ENCODE measurements around the gene ALDH4A1. TPM values are rescaled to one million over a fixed set of nuclear protein-coding genes. Genes with fewer than 3 reads are reported as not detected.

ALDH4A1 gene
- total RNA-seq, 1 donor from 2014 or later: 21.8 TPM

DNA sequence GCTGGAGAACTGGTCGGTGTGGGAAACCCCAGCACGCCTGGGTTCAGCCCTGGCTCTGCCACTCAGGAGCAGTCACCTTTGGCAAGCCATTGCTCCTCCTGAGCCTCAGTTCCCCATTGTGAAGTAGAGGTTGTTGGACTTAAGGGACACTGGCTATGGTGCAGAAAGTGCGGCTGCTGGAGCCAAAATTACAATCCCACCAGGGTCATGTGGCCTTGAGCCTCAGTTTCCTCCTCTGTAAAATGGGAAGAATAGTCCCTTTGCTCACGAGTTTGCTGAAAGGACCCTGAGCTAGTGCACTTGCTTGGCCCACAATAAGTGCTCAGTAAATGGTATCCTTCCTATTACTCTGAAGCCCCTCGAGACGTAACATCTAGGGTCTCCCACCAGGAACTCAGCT is 28.3 kb downstream of the ALDH4A1 start:
- Histone ChIP-seq H3K9me3 (ENCODE audit: low read depth) (no peaks in the 10 kb centered on the region), H2AFZ (replicated peaks) (no peak overlapping the region), H3K27ac (no peak overlapping the region), H3K4me3 (no peak overlapping the region), H3K79me2 (ENCODE audit: low read depth) (no peaks in the 10 kb centered on the region), H4K20me1 (ENCODE audit: low read depth) (no peaks in the 10 kb centered on the region), H3K4me2 (no peak overlapping the region), H3F3A (ENCODE audit: low read depth) (no peaks in the 10 kb centered on the region), H3K27me3 (no peaks in the 10 kb centered on the region), H3K4me1 (no peaks in the 10 kb centered on the region), H3K36me3 (no peaks in the 10 kb centered on the region), H3K9ac (no peak overlapping the region)
- H3K4me1 Mint-ChIP-seq: no peaks in the 10 kb centered on the region
- TF ChIP-seq EZH2phosphoT487 (IDR thresholded peaks at IDR 0.05): no peak
- TF ChIP-seq, protein P1, sequence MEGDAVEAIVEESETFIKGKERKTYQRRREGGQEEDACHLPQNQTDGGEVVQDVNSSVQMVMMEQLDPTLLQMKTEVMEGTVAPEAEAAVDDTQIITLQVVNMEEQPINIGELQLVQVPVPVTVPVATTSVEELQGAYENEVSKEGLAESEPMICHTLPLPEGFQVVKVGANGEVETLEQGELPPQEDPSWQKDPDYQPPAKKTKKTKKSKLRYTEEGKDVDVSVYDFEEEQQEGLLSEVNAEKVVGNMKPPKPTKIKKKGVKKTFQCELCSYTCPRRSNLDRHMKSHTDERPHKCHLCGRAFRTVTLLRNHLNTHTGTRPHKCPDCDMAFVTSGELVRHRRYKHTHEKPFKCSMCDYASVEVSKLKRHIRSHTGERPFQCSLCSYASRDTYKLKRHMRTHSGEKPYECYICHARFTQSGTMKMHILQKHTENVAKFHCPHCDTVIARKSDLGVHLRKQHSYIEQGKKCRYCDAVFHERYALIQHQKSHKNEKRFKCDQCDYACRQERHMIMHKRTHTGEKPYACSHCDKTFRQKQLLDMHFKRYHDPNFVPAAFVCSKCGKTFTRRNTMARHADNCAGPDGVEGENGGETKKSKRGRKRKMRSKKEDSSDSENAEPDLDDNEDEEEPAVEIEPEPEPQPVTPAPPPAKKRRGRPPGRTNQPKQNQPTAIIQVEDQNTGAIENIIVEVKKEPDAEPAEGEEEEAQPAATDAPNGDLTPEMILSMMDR (IDR thresholded peaks at IDR 0.05): no peak
- H3K27me3 Mint-ChIP-seq (ENCODE audit: insufficient read depth, low read depth): peaks cover 2% of the 10 kb centered on the region
- H3K27ac Mint-ChIP-seq: no peak overlapping the region
- no peak overlapping the region for H3K4me3 Mint-ChIP-seq
- DNase-seq (ENCODE audit: low spot score): no peak
- H3K9me3 Mint-ChIP-seq: no peaks in the 10 kb centered on the region
- no peaks in the 10 kb centered on the region for H3K36me3 Mint-ChIP-seq

DNA sequence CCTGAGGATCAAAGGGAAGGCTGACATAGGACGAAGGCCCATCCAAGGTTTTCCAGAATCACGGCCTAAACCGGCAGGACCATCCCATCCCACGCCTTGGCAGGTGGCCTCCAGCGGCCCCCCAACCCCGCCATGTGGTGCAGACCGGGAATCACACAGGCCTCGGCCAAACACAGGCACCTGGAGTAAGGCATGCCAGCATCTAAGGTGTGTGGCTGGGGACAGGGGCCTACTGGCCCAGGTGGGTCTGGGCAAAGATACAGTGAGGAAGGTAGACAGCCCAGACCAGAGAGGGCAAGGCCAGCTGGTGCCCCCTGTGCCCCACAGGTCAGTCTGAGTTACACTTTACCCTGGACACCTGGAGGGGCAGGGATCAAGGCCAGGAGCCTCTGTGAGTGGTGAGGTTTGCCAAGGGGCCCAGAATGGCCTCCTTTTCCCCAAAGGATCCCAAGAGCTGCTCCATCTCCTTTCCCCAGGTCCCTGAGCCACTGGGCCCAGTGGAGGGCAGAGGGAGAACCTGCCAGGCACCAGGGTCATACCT is 30.2 kb downstream of the ALDH4A1 start:
- Histone ChIP-seq H3K9ac (no peak overlapping the region), H3K27me3 (no peaks in the 10 kb centered on the region), H3K4me2 (no peak overlapping the region), H3F3A (ENCODE audit: low read depth) (no peaks in the 10 kb centered on the region), H3K4me1 (no peaks in the 10 kb centered on the region), H4K20me1 (ENCODE audit: low read depth) (no peaks in the 10 kb centered on the region), H3K27ac (no peak overlapping the region), H3K9me3 (ENCODE audit: low read depth) (no peaks in the 10 kb centered on the region), H3K4me3 (no peak overlapping the region), H2AFZ (replicated peaks) (no peak overlapping the region), H3K79me2 (ENCODE audit: low read depth) (no peaks in the 10 kb centered on the region), H3K36me3 (no peaks in the 10 kb centered on the region)
- no peak overlapping the region for H3K27ac Mint-ChIP-seq
- no peak overlapping the region for H3K4me3 Mint-ChIP-seq
- H3K36me3 Mint-ChIP-seq: no peaks in the 10 kb centered on the region
- H3K27me3 Mint-ChIP-seq (ENCODE audit: insufficient read depth, low read depth): peaks cover 5% of the 10 kb centered on the region
- H3K9me3 Mint-ChIP-seq: no peaks in the 10 kb centered on the region
- TF ChIP-seq, protein P1 (IDR thresholded peaks at IDR 0.05): no peak
- TF ChIP-seq EZH2 (IDR thresholded peaks at IDR 0.05) (no peak), EZH2phosphoT487 (IDR thresholded peaks at IDR 0.05) (no peak)
- H3K4me1 Mint-ChIP-seq: no peaks in the 10 kb centered on the region
- no peak for DNase-seq (ENCODE audit: low spot score)

DNA sequence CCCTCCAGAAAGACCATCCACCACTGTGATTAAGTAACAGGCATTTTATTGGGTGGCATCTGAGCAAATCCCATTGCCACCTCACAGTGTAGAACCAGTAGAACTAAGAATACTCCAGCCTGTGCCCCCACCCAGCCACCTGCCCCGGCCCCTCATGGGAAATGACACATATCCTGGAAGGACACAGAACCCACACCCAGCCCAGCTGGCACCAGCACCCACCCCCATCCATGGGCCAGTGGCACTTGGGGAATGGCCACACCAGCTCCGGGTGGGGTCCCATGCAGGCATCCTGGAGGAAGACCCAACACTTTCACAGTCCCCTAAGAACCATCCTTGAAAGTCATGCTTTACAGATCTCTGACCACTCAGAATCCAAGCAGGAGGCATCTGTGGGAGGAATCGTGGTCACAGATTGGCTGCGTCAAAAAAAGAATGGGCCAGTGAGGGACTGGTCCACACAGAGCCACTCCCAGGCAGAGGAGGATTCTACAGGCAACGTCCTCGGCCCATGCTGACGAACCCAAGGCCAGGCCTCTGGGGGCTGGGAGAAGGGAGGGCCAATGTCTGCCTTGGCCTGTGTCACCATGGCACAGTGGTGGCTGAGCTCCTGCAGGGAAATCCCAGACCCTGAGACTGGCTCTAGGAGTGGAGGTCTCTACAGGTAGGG is 30.8 kb downstream of the ALDH4A1 start:
- no peak overlapping the region for H3K27ac Mint-ChIP-seq
- no peak overlapping the region for H3K27ac ChIP-seq
- no peaks in the 10 kb centered on the region for H3K79me2 ChIP-seq (ENCODE audit: low read depth)
- no peaks in the 10 kb centered on the region for H3K9me3 ChIP-seq (ENCODE audit: low read depth)
- no peaks in the 10 kb centered on the region for H3K9me3 Mint-ChIP-seq
- H3K36me3 ChIP-seq: no peaks in the 10 kb centered on the region
- no peak overlapping the region for H3K9ac ChIP-seq
- no peaks in the 10 kb centered on the region for H3K4me1 Mint-ChIP-seq
- TF ChIP-seq, protein P1 (IDR thresholded peaks at IDR 0.05): no peak
- TF ChIP-seq EZH2 (IDR thresholded peaks at IDR 0.05) (no peak), EZH2phosphoT487 (IDR thresholded peaks at IDR 0.05) (no peak)
- no peak overlapping the region for H3K4me3 Mint-ChIP-seq
- no peaks in the 10 kb centered on the region for H4K20me1 ChIP-seq (ENCODE audit: low read depth)
- no peaks in the 10 kb centered on the region for H3K36me3 Mint-ChIP-seq
- no peaks in the 10 kb centered on the region for H3K27me3 ChIP-seq
- no peak overlapping the region for H3K4me3 ChIP-seq
- no peaks in the 10 kb centered on the region for H3K4me1 ChIP-seq
- no peaks in the 10 kb centered on the region for H3F3A ChIP-seq (ENCODE audit: low read depth)
- no peak for DNase-seq (ENCODE audit: low spot score)
- no peak overlapping the region for H2AFZ ChIP-seq (replicated peaks)
- no peak overlapping the region for H3K4me2 ChIP-seq
- peaks cover 5% of the 10 kb centered on the region for H3K27me3 Mint-ChIP-seq (ENCODE audit: insufficient read depth, low read depth)
